ENCODE measurements around the gene GZMA.

GZMA gene

DNA sequence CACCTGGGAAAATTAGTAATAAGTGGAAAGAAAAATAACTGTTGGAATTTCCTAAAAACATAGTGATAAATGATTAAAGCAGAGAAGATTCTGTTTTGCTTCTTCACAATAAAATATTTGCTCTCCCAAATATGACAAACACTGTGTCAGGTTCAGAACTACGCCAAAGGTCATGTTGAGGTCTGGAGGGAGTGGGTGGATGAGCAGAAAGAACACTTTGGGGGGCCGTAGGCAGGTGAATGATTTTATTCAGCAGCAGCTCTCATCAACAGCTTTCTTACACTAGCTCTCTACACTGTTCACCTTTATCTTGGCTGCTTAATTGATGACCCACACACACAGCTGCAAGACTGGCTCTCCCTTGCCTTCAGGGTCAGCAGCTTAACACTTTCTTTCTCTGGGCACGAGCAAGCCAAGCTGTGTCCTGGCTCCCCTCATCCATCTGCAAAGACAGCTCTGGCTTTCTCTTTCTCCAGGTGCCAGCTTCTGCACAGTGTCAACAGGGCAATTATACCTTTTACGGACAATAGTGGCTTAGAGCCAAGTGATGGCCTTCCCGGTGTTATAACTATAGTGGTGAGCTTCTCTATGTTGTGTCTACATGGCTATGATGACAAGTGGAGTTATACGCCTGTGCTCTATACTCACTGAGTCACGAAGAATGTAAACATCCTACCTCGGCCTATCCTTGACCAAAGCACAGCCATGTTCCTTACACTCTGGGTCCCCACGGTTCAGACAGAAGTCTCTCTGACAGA, 38.6 kb downstream of the GZMA start:
- H3K4me3 ChIP-seq (replicated peaks; ENCODE audit: low read depth, low read length): no peak overlapping the region
- TF ChIP-seq, protein P1, sequence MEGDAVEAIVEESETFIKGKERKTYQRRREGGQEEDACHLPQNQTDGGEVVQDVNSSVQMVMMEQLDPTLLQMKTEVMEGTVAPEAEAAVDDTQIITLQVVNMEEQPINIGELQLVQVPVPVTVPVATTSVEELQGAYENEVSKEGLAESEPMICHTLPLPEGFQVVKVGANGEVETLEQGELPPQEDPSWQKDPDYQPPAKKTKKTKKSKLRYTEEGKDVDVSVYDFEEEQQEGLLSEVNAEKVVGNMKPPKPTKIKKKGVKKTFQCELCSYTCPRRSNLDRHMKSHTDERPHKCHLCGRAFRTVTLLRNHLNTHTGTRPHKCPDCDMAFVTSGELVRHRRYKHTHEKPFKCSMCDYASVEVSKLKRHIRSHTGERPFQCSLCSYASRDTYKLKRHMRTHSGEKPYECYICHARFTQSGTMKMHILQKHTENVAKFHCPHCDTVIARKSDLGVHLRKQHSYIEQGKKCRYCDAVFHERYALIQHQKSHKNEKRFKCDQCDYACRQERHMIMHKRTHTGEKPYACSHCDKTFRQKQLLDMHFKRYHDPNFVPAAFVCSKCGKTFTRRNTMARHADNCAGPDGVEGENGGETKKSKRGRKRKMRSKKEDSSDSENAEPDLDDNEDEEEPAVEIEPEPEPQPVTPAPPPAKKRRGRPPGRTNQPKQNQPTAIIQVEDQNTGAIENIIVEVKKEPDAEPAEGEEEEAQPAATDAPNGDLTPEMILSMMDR (IDR thresholded peaks at IDR 0.05; ENCODE audit: low read depth, low read length, missing control alignments): no peak
- DNase-seq (ENCODE audit: extremely low read depth, low read depth): no peak

DNA sequence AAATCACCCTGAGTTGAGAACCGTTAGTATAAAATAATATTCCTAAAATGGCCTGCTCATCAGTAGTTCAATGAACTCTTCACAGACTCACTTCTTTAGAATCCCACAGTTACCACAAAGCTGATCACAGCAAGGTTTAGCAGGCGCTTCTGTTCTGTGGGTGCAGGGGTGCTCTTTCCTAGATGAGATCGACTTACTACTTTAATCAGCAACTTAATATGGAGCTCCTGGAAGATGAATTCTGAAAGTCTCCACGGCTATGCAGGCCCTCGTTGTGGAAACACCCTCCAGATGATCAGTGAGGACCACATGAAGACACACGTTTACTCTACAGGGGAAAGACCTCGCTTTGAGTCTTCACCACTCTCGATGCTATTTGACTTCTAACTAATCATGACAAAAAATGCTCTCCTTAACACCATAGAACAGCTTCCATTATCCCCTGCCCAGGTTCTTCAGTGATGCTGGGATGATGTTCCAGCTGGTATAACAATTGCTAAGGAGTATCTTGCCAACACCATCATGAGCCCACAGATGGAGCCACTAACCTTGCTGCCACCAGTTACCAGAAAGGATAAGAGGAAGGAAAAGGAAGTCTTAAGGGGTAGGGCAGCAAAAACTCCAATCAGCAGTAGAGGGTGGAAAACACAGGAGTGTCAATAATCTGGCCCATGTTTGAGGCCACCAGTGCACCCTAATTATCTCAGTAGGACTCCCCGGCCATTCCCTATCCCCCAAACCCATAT, 39.7 kb downstream of the GZMA start:
- H3K4me3 ChIP-seq (replicated peaks; ENCODE audit: low read depth, low read length): no peak overlapping the region
- no peak for DNase-seq (ENCODE audit: extremely low read depth, low read depth)
- TF ChIP-seq, protein P1 (IDR thresholded peaks at IDR 0.05; ENCODE audit: low read depth, low read length, missing control alignments): no peak

DNA sequence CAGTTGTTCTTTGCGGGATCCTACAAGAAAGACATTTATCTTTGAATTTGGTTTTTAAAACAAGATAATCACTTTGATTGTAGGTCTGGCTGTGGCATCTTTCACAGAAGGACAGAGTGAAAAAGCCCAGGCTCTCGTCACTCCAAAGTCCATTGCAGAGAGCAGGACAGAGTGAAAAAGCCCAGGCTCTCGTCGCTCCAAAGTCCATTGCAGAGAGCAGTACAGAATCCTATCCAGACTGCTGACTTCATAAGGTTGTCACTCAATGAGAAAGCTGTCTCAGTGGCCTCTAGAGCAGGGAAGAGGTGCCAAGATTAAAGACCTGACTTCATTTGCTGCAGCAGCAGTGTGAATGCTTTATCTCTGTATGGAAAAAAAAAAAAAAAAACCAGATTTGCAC, 41.2 kb downstream of the GZMA start:
- DNase-seq (ENCODE audit: extremely low read depth, low read depth): no peak
- no peak overlapping the region for H3K4me3 ChIP-seq (replicated peaks; ENCODE audit: low read depth, low read length)
- TF ChIP-seq, protein P1 (IDR thresholded peaks at IDR 0.05; ENCODE audit: low read depth, low read length, missing control alignments): no peak

DNA sequence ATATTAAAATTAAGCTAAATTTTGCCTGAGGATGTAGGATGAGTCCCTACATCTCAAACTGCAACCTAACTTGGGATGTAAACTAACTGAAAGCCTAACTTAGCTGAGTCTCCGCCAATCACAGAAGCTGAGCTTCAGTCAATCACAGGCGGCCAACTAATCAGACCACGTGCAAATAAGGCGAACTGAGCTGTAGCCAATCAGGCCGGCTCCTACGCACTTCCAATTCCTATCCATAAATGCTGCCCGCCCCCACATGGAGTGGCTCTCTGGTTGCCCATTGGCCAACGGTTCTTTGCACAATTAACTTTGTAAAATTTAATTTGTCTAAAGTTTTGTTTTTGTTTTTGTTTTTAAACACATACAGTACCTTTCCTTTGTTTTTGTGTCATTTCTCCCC, 43.6 kb downstream of the GZMA start:
- H3K4me3 ChIP-seq (replicated peaks; ENCODE audit: low read depth, low read length): no peak overlapping the region
- DNase-seq (ENCODE audit: extremely low read depth, low read depth): no peak
- TF ChIP-seq, protein P1 (IDR thresholded peaks at IDR 0.05; ENCODE audit: low read depth, low read length, missing control alignments): no peak

DNA sequence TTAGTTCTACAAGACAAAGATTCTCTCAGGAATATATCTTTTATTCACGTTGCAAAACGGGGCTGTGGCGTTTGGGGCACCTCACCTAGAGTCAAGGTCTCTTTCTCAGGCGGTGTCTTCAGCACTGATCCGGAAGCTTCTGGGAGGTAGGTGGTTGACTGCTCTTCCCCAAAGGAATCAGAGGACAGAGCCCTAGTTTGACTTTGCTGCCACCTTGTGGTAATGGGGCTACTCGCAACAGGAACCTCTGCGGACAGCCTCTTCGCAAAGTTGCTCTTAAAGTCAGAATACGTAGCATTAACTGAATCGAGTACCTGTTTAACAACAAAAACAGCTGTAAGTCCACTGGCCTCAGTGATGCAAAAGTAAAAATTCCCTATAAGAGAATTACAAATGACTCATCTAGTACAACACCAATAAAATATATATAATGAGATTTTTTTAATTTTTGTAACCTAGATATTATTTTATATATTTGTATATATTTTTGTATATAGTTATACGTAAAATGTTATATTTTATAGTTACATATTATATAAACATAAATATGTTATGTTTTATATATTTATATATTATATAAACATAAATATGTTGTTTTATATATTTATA, 44.2 kb downstream of the GZMA start:
- TF ChIP-seq, protein P1 (IDR thresholded peaks at IDR 0.05; ENCODE audit: low read depth, low read length, missing control alignments): peak; percentile 95
- no peak overlapping the region for H3K4me3 ChIP-seq (replicated peaks; ENCODE audit: low read depth, low read length)
- DNase-seq (ENCODE audit: extremely low read depth, low read depth): peak; percentile 68

DNA sequence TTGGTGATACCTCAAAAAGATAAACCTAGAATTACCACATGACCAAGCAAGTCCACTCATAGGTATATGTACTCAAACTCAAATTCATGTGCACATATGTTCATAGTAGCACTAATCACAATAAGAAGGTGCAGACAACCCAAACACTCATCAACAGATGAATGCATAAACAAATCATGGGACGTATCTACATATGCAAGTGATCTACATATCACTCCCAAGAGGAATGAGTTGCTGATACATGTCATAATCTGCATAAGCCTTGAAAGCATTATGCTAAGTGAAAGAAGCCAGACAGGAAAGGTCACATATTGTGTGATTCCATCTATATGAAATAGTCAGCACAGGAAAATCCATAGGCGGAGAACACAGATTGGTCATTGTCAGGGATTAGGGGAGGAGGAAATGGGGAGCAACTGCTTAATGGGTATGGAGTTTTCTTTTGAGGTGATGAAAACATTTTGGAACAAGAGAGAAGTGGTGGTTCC, 46.9 kb downstream of the GZMA start:
- TF ChIP-seq, protein P1 (IDR thresholded peaks at IDR 0.05; ENCODE audit: low read depth, low read length, missing control alignments): no peak
- H3K4me3 ChIP-seq (replicated peaks; ENCODE audit: low read depth, low read length): no peak overlapping the region
- no peak for DNase-seq (ENCODE audit: extremely low read depth, low read depth)
